Parathyroid adenoma (tissue), 2 donors: ENCODE results near the gene PPP1R3G.

Experiments used
- H2AFZ ChIP-seq: fragments of 300-600 bp; sonication (generic); one replicate; pipeline ENCODE4 v1.7.0; 2017; ENCODE audit warnings: antibody characterized with exemption, mild to moderate bottlenecking
- H3K27ac ChIP-seq: fragments of 300-600 bp; sonication (generic); one replicate; pipeline ENCODE4 v1.7.0; 2017
- H3K27me3 ChIP-seq: fragments of 300-600 bp; sonication (generic); one replicate; pipeline ENCODE4 v1.7.0; 2017; ENCODE audit warnings: low read length; ENCODE audit not compliant: control insufficient read depth, insufficient read depth
- H3K36me3 ChIP-seq: fragments of 300-600 bp; sonication (generic); one replicate; pipeline ENCODE4 v1.7.0; 2017; ENCODE audit warnings: low read length; ENCODE audit not compliant: control insufficient read depth, insufficient read depth
- H3K4me1 ChIP-seq: fragments of 300-600 bp; sonication (generic); one replicate; pipeline ENCODE4 v1.7.0; 2017; ENCODE audit warnings: control low read depth
- H3K4me2 ChIP-seq: fragments of 300-600 bp; sonication (generic); one replicate; pipeline ENCODE4 v1.7.0; 2017; ENCODE audit warnings: low read length
- H3K4me3 ChIP-seq: fragments of 300-600 bp; sonication (generic); one replicate; pipeline ENCODE4 v1.7.0; 2017; ENCODE audit warnings: low read depth, low read length
- H3K79me2 ChIP-seq: fragments of 300-600 bp; sonication (generic); one replicate; pipeline ENCODE4 v1.7.0; 2017; ENCODE audit warnings: control low read depth
- H3K9ac ChIP-seq: fragments of 300-600 bp; sonication (generic); one replicate; pipeline ENCODE4 v1.7.0; 2017; ENCODE audit warnings: mild to moderate bottlenecking
- H3K9me3 ChIP-seq: fragments of 300-600 bp; sonication (generic); one replicate; pipeline ENCODE4 v1.7.0; 2017; ENCODE audit warnings: low read length; ENCODE audit not compliant: control insufficient read depth
- TF ChIP-seq, protein P1 (sequence below): fragments of 300-600 bp; sonication (generic); IDR thresholded peaks from one replicate; pipeline ENCODE4 v1.7.0; 2017; ENCODE audit warnings: antibody characterized with exemption, mild to moderate bottlenecking
- donor health status: primary hyperparathyroidism.

Gene PPP1R3G

DNA sequence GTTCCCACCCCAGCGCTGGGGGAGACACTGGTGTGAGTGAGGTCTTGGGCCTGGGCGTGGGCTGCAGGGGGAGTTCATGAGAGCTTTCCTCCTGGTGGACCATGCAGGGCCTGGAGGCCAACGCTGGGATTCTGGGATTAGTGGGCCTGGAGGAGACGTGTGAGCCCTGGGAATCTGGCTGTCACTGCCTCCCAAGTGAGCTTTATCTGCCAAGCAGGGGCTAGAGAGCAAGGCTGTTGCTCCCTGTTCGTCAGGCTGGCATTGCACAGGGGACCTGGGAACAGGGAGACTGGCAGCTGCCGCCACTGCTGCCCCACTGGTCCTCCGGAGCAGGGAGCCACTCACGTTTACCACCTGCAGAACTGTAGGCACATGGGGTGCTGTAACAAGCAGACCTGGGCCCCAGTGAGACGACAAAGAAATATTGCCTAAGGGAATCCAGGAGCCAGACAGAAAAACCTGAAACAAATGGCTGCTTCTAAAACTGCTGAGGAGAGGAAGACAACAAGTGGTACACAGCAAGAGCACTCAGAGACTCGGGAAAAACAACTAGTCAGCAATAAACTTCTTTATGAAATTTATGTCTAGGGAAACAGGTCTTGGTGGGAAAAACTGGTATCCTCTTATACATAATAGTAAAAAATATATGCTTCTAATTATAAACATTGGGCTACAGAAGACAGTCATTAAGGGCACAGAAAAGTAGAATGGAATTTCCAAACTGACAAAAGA, 45.2 kb downstream of the PPP1R3G start:
- H3K9me3 ChIP-seq: no peaks in the 10 kb centered on the region
- no peaks in the 10 kb centered on the region for H3K27me3 ChIP-seq
- H2AFZ ChIP-seq: no peak overlapping the region
- H3K4me3 ChIP-seq: no peak overlapping the region
- TF ChIP-seq, protein P1, sequence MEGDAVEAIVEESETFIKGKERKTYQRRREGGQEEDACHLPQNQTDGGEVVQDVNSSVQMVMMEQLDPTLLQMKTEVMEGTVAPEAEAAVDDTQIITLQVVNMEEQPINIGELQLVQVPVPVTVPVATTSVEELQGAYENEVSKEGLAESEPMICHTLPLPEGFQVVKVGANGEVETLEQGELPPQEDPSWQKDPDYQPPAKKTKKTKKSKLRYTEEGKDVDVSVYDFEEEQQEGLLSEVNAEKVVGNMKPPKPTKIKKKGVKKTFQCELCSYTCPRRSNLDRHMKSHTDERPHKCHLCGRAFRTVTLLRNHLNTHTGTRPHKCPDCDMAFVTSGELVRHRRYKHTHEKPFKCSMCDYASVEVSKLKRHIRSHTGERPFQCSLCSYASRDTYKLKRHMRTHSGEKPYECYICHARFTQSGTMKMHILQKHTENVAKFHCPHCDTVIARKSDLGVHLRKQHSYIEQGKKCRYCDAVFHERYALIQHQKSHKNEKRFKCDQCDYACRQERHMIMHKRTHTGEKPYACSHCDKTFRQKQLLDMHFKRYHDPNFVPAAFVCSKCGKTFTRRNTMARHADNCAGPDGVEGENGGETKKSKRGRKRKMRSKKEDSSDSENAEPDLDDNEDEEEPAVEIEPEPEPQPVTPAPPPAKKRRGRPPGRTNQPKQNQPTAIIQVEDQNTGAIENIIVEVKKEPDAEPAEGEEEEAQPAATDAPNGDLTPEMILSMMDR: no peak
- H3K27ac ChIP-seq: no peak overlapping the region
- H3K9ac ChIP-seq: no peak overlapping the region
- H3K36me3 ChIP-seq: no peaks in the 10 kb centered on the region
- no peaks in the 10 kb centered on the region for H3K4me1 ChIP-seq
- peaks cover 4% of the 10 kb centered on the region for H3K79me2 ChIP-seq
- H3K4me2 ChIP-seq: no peak overlapping the region

DNA sequence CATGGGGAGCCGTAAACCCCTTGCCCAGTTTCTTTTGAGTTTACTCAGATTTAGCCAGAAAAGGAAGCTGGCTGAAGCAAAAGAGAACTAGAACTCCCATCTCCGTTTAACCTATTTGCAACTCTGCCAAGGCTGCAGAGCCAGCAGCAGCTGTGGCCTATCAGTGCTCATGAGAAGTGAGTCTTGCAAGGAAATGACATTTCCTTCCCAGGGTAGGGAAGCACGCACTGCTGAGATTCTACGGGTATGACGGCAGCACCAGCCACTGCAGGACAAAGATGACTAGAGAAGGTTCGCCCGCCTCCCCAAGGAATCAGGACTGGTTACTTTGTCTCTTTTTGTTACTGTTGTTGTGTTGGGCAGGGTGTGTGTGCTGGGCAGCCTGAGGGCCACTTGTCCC, 47.6 kb downstream of the PPP1R3G start:
- no peak overlapping the region for H3K9ac ChIP-seq
- no peaks in the 10 kb centered on the region for H3K9me3 ChIP-seq
- no peaks in the 10 kb centered on the region for H3K27me3 ChIP-seq
- H3K27ac ChIP-seq: no peak overlapping the region
- H3K79me2 ChIP-seq: no peaks in the 10 kb centered on the region
- no peak overlapping the region for H2AFZ ChIP-seq
- peak overlapping the region; percentile 17 for H3K4me3 ChIP-seq
- peak overlapping the region; percentile 25 for H3K4me2 ChIP-seq
- TF ChIP-seq, protein P1: no peak
- no peaks in the 10 kb centered on the region for H3K36me3 ChIP-seq
- H3K4me1 ChIP-seq: no peaks in the 10 kb centered on the region

DNA sequence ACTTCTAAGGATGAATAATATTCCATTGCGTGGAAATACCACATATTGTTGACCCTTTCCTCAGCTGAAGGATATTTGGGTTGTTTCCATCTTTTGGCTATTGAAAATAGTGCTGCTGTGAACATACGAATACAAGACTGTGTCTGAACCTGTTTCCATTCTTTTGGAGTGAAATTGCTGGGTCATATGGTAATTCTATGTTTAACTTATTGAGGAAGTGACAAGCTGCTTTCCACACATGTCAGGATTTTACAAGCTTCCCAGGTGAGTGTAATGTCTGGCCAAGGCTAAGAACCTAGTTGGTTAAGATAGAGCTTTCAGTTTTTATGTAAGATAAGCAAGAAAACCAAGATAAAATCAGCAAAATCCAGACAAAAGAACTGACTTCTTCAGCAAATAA, 48.8 kb downstream of the PPP1R3G start:
- Histone ChIP-seq H3K4me1 (no peaks in the 10 kb centered on the region), H2AFZ (no peak overlapping the region), H3K36me3 (no peaks in the 10 kb centered on the region), H3K9me3 (no peaks in the 10 kb centered on the region), H3K9ac (no peak overlapping the region), H3K4me3 (no peak overlapping the region), H3K27ac (no peak overlapping the region), H3K27me3 (no peaks in the 10 kb centered on the region), H3K4me2 (no peak overlapping the region), H3K79me2 (no peaks in the 10 kb centered on the region)
- TF ChIP-seq, protein P1: no peak

DNA sequence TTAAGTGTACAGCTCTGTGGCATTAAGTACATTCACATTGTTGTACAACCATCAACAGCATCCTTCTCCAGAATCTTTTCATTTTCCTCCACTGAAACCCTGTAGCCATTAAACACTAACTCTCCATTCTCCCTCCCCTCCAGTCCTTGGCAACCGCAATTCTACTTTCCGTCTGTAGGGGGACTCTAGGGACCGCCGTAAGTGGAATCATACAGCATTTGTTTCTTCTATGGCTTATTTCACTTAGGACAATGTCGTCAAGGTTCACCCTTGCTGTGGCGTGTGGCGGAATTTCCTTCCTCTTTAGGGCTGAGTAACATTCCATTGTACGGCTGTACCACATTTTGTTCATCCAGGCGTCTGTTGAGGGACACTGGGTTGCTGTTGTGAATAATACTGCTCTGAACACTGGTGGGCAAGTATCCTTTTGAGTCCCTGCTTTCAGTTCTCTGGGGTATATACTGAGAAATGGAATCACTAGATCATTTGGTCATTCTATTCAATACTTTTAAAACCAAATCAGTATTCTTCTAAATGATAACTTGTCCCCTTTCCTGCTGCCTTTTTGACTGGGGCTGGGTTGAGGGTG, 50.7 kb downstream of the PPP1R3G start:
- TF ChIP-seq, protein P1: peak; percentile 51
- Histone ChIP-seq H3K4me1 (no peaks in the 10 kb centered on the region), H3K4me2 (no peak overlapping the region), H3K9me3 (no peaks in the 10 kb centered on the region), H2AFZ (no peak overlapping the region), H3K9ac (no peak overlapping the region), H3K27ac (no peak overlapping the region), H3K4me3 (no peak overlapping the region), H3K79me2 (no peaks in the 10 kb centered on the region), H3K27me3 (no peaks in the 10 kb centered on the region), H3K36me3 (no peaks in the 10 kb centered on the region)

DNA sequence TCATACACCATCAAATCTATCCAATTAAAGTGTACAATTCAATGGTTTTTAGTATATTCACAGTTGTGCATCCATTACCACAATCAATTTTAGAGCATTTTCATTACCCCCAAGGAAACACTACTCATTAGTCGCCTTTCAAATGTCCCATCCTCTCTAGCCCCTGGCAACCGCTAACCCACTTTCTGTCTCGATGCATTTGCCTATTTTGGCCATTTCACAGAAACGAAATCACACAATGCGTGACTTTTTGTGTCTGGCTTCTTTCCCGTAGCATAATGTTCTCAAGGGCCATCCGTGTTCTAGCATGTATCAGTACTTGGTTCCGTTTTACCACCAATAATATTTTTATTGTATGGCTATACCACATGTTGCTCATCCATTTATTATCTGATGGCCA, 51.7 kb downstream of the PPP1R3G start:
- Histone ChIP-seq H3K4me3 (no peak overlapping the region), H3K79me2 (no peaks in the 10 kb centered on the region), H3K27ac (no peak overlapping the region), H3K27me3 (no peaks in the 10 kb centered on the region), H3K36me3 (no peaks in the 10 kb centered on the region), H3K4me2 (no peak overlapping the region), H3K9ac (no peak overlapping the region), H3K9me3 (no peaks in the 10 kb centered on the region), H2AFZ (no peak overlapping the region), H3K4me1 (no peaks in the 10 kb centered on the region)
- TF ChIP-seq, protein P1: no peak
